ENCODE data around the gene SPPL3. TPM values are rescaled to one million over a fixed set of nuclear protein-coding genes. Genes with fewer than 3 reads are reported as not detected.

The SPPL3 gene
- total RNA-seq, 1 experiment from 2014 or later, result 39.7 TPM

- TF ChIP-seq EZH2phosphoT487 (IDR thresholded peaks at IDR 0.05; ENCODE audit: borderline replicate concordance), result no peak
- no peak for TF ChIP-seq CBX3 (IDR thresholded peaks at IDR 0.05; ENCODE audit: low read depth)
- TF ChIP-seq CEBPB (IDR thresholded peaks at IDR 0.05; ENCODE audit: low read depth), result no peak
- TF ChIP-seq JUND (IDR thresholded peaks at IDR 0.05), result no peak
- TF ChIP-seq EZH2 (IDR thresholded peaks at IDR 0.05), result no peak
- no peak for TF ChIP-seq EGR1 (IDR thresholded peaks at IDR 0.05; ENCODE audit: low read depth)
- no peak for TF ChIP-seq ZNF274 (IDR thresholded peaks at IDR 0.05; ENCODE audit: low read depth, low read length)
- TF ChIP-seq CTCF (IDR thresholded peaks at IDR 0.05 in 2 of 3, conservative IDR thresholded peaks at IDR 0.05 in 1 of 3; ENCODE audit: borderline replicate concordance in 1 of 3, insufficient read depth in 1 of 3, low read depth in 2 of 3, low read length in 2 of 3), result no peak
- TF ChIP-seq REST (IDR thresholded peaks at IDR 0.05; ENCODE audit: low read depth), result no peak
- no peak for TF ChIP-seq ATF3 (IDR thresholded peaks at IDR 0.05)
- ChIA-PET RAD21 (ENCODE audit: low non-redundant PET in 1 of 2, low total read pairs in 2 of 2, uncharacterized antibody in 2 of 2, unreplicated experiment in 2 of 2) (no interaction called here), CTCF (no interaction called here), POLR2A (no interaction called here)
- intact Hi-C loops (cut with micrococcal nuclease), result no loop called here
- peaks cover 0 to 4% of the 10 kb centered on the region in 2 experiments; a peak in 1 of 4 replicates for H3K36me3 ChIP-seq (ENCODE audit: control insufficient read depth in 1 of 2, insufficient read depth in 2 of 2, low read length in 2 of 2)
- DNase-seq (ENCODE audit: low read depth, low spot score) (no peak), ATAC-seq (no peak; the same call in 1 of the 2 replicates)
- H3K4me3 ChIP-seq (replicated peaks in 1 of 2; ENCODE audit: low read depth in 1 of 2, low read length in 2 of 2), result no peak overlapping the region
- no peak overlapping the region for H2AFZ ChIP-seq (ENCODE audit: low read depth, low read length, poor library complexity, severe bottlenecking)
- H3K79me2 ChIP-seq (ENCODE audit: insufficient read depth, low read length), result no peaks in the 10 kb centered on the region
- H4K20me1 ChIP-seq (ENCODE audit: insufficient read depth), result no peaks in the 10 kb centered on the region
- H3K9ac ChIP-seq (ENCODE audit: low read length), result no peak overlapping the region
- H3K27ac ChIP-seq (ENCODE audit: low read depth, low read length), result no peak overlapping the region
- H3K27me3 ChIP-seq (ENCODE audit: insufficient read depth, low read length), result no peaks in the 10 kb centered on the region
- no peaks in the 10 kb centered on the region for H3K9me3 ChIP-seq (ENCODE audit: control insufficient read depth in 1 of 2, insufficient read depth in 1 of 2, low read depth in 1 of 2, low read length in 2 of 2)
- BruUV-seq (replicated peaks), result no TSS peak
- no peaks in the 10 kb centered on the region for H3K9me2 ChIP-seq (ENCODE audit: insufficient read depth)
- no peaks in the 10 kb centered on the region for H3K4me1 ChIP-seq (ENCODE audit: control insufficient read depth in 1 of 2, insufficient read depth in 2 of 2, low read length in 2 of 2)
- H3K4me2 ChIP-seq (ENCODE audit: low read length), result no peak overlapping the region
Measured at GRCh38 chr12:120735181-120735580, 169.0 kb downstream of the SPPL3 start.

Data from HCT116 (cell line).